Iris pigment epithelial cell (primary cell): Measurements from ENCODE around the gene SLC25A36.
A peak's percentile ranks its signal among the peaks of the same experiment; 100 is the strongest.

Experiments used
- DNase-seq: peaks from one replicate; pipeline ENCODE4 v3.0.0-alpha.2; 2011; ENCODE audit warnings: low read depth

Gene SLC25A36, protein sequence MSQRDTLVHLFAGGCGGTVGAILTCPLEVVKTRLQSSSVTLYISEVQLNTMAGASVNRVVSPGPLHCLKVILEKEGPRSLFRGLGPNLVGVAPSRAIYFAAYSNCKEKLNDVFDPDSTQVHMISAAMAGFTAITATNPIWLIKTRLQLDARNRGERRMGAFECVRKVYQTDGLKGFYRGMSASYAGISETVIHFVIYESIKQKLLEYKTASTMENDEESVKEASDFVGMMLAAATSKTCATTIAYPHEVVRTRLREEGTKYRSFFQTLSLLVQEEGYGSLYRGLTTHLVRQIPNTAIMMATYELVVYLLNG

DNA sequence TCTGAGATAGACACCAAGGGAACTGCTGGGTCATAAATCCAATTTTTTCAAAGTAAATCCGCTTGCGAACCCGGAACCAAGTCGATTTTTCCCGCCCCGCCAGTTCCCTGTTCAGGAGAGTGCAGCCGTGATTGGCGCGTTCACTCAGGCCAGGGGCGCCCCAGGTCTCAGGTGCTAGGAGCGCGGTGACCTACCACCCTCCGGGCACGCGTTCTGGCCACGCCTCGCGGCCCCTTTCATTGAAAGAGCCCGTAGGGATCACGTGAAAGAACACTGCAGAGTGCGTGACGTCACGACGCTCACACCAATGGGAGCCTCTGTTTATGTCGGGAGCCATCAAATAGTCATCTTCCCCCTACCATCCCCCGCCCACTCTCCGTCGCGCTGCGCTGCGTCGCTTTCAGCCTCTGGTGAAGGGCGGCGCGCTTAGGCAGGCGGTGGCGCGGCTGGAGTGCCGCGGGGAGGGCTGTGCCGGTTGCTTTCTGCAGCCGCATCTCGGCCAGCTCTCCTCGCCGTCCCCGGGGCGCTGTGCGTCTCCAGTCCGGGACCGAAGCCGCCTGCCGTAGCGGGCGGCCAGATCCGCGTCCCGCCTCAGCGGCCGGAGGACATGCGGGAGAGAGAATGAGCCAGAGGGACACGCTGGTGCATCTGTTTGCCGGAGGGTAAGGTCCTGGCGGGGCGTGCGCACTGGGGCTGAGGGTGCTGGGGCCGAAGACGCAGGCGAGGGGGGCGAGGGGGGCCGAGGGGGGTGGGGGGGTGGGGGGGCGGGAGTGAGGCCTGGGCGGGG is at the start of gene SLC25A36:
SLC25A36 (plus strand) TSS at position 403 of the 787 bp plus-strand sequence; CDS start at position 622, 219 bp downstream.
- DNase-seq = peak; percentile 98

- peak; percentile 33 for DNase-seq
Observed at GRCh38 chr3:140896997-140897396, 44.6 kb upstream of the SLC25A36 start.

DNA sequence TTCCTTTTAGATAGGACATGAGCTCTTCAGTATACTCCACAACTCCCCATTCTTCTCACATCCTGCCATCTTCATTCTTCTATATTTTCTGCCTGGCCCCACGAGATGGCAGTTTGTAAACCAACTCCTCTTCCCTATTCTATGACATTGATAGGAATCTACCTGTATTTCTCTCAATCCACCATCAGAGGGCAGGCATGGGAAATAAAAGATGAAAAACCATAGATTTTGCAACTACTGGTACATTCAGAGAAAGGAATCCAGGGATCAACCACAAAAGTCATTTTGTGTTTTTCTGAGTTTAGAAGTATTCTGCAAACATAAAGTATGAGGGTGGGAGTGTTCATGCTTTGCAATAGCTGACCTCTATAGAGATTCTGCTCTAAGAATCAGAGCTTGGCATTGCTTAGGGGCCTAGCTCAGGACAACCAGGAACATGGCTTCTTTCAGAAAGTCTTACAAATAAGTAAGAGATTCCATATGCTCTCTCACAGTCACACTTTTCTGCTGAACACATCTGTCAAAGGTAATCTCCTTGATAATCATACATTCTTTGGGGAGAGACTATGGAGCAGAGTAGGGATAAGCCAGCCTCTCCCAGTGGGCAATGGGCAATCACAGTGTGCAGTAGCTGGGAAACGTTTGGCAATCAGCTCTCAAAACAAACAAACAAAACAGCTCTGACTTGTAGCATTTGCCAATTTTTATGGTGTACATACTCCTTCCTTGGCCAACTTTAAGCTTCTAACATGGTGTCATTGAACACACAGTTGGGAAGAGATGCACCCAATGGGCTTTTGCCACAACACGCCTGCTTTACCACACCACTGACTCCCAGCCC is 43.1 kb upstream of the SLC25A36 start:
- DNase-seq = peak; percentile 91

GRCh38 chr3:140899363-140899762 is 42.3 kb upstream of the SLC25A36 start:
- DNase-seq = no peak

GRCh38 chr3:140902791-140903190 is 38.8 kb upstream of the SLC25A36 start:
- DNase-seq = no peak

- no peak for DNase-seq
Observed at GRCh38 chr3:140903196-140903595, 38.4 kb upstream of the SLC25A36 start.

GRCh38 chr3:140904521-140904920 is 37.1 kb upstream of the SLC25A36 start:
- DNase-seq = no peak

DNA sequence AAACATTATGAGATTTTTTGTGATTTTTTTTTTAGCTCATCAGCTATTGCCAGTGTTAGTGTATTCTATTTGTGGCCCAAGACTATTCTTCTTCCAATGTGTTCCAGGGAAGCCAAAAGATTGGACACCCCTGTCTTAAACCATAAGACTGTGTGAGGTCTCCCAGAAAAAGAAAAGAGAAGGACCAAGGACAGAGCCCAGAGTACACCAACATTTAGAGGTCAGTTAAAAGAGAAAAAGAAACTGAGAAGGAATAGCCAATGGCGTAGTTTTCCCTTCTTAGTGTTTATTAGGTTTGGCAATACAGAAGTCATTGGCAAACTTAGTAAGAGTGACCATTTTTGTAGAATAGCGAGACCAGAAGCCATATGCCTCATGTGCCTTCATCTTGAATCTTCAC is 36.1 kb upstream of the SLC25A36 start:
- DNase-seq = no peak

DNA sequence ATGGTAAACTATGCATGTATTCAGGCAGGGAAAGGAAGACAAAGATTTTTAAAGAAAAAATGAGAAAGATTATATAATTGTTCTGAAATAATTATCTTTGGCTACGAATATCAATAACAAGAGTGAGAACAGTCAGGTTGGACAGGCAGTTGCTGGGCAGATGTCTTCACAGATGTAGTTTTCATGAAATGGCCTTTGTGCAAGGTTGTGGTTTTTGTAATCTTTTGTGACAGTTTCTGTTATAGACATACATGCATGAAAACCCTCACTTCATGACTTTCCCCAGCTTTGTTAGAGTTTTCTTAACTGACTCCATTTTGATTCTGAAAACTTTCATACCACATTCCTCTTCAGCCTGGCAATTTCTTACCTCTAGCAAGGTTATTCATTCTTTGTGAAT is 34.9 kb upstream of the SLC25A36 start:
- no peak for DNase-seq

DNA sequence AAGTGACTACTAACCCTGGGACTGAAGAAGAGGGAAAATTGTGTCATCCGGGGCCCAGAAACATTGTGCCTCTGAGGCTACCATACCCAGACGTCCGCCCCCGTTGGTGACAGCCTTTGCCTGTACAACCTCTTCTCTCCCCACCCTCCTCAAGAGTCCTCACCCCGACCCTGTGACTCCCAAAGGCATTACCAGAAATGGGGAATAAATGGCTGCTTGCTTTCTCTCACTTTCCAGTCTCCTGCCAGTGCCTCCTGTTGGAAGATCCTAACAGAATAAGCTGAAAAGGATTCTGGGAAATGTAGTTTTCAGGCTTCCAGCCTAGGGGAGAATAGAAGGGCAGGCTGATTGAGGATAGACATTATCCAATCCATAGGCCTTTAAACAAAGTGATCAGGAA is 30.8 kb upstream of the SLC25A36 start:
- peak; percentile 20 for DNase-seq

DNA sequence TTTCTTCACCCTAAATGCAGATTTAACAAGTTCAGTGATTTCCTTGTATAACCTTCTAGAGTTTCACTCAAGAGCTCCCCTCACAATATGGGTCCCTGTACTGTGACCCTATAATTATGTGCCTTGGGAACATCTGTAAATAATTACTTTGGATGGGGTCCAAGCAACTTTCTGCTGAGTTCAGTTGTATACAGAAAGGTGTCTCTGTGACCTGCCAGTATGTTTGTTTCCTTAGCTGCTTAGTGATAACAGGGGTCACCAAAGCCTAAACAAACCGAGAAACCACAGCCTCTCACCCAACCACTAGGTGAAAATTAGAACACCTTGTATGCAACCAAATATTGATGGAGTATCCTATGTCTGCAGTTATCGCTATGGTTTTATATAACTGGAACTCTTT is 29.8 kb upstream of the SLC25A36 start:
- no peak for DNase-seq

DNA sequence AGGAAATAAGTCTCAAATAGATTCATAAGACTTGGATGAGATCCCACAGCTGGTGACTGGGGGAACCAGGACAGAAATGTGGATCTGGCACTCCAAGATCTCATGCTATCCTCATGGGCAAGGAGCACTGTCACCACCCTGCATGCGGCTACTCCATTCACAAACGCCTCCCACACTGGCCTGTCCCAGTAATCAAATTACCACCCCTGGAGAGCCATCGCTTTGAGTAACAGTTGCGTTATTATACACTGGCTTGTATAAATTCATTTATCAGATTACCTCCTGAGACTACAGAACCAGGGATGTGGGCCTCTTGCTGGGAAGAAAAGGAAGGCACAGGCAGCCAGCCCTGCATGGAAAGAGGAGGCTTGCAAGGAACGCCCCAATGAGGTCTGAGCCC is 27.9 kb upstream of the SLC25A36 start:
- no peak for DNase-seq

GRCh38 chr3:140914384-140914945 is 27.2 kb upstream of the SLC25A36 start:
- no peak for DNase-seq

DNA sequence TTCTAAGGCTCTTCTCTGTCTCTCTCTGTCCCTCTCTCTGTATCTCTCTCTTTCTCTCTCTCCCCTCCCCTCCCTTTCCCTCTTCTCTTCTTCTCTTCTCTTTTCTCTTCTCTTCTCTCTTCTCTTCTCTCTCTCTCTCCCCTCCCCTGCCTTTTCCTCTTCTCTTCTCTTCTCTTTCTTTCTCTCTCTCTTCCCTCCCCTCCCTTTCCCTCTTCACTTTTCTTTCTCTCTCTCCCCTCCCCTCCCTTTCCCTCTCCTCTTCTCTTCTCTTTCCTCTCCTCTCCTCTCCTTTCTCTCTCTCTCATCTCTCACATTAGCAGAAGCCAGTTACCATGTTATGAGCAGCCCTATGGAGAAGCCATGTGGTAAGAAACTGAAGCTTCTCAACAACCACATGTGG is 25.0 kb upstream of the SLC25A36 start:
- DNase-seq = no peak

GRCh38 chr3:140917772-140918171 is 23.9 kb upstream of the SLC25A36 start:
- no peak for DNase-seq

- no peak for DNase-seq
Observed at GRCh38 chr3:140920029-140920428, 21.6 kb upstream of the SLC25A36 start.

DNA sequence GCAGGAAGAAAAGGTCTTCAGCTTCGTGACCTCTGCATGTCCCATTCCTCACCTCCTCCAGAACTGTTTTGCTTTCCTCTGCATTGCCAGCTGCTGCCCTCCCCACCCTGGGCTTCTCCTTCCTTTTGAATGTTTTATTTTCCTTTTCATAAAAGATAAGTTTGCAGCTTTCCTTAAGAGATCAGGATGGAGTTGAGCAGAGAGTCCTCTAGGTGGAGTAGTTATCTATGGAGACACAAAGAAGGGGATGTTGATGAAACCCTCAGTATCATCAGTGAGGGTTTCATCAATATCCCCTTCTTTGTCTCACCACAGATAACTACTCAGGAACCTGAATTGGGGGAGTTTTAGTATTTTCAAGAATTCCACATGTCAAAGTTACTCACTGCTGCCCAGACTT is 19.0 kb upstream of the SLC25A36 start:
- DNase-seq = peak; percentile 54

DNA sequence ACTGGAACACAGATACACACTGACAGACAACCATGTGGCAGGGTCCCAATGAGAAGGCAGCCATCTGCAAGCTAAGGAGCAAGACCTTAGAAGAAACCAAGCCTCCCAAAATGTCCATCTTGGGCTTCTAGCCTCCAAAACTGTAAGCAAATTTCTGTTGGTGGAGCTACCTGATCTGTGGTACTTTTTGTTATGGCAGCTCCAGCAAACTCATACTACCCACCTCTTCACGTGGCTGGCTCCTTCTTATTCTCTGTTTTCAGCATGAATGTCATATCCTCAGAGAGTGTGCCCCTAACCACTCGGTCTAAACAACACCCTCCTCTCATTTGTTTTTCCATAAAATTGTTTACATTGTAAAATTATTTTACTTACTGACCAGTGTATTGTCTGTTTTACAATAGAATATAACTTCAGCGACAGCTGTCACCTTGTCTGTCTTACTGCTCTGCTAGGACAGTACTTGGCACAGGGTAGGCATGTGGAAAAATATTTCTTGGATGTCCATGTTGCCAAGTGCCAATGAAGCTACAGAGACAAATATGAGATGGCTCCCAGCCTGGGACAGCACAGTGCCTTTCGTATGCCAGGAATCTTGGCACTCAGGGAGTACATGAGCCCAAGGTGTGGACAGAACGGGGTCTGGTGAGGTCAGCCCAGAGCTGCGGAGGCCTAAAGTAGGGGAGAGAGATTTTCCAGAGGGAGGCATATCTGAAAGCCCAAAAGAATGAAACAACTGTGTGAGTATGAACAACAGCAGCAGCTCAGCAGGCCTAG is 17.4 kb upstream of the SLC25A36 start:
- no peak for DNase-seq

- DNase-seq = no peak
Observed at GRCh38 chr3:140927279-140928069, 14.2 kb upstream of the SLC25A36 start.

DNA sequence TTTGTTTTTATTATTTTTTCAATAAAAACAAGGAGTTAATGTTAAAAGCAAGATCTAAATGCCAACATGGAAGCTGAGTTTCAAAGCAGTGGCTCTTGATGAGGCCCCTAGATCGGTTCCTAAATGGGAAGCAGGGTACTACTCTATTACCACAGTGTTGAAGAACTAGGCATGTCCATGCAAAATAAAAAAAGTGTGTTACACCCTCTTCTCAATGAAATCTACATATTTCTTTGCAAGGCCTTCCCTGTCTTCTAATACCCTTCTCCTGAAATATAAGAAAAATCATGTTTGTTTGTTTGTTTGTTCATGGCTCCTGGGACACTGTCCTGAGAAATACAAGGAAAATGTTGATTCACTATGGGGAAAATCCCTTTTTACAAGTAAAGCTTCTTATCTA is 12.2 kb upstream of the SLC25A36 start:
- DNase-seq = no peak

- no peak for DNase-seq
Observed at GRCh38 chr3:140931016-140931454, 10.6 kb upstream of the SLC25A36 start.
